Heart left ventricle (tissue), 13 donors: ENCODE results near the gene CLINT1.

Experiments
- POLR2A ChIP-seq, 2 donors: fragments of 450-650 bp; IDR thresholded peaks; one replicate each; pipeline ENCODE4 v1.6.1; 2017; ENCODE audit warnings: antibody characterized with exemption in 2 of 2, mild to moderate bottlenecking in 2 of 2, moderate library complexity in 2 of 2
- TF ChIP-seq, protein P1 (sequence below), 12 donors: fragments of 200-600 bp; sonication (generic) in 4 of 12; IDR thresholded peaks; one replicate each; pipeline versions ENCODE4 v1.5.0 to v1.8.0; 2018 to 2022; ENCODE audit warnings: antibody characterized with exemption in 12 of 12, mild to moderate bottlenecking in 5 of 12
- donor health status: ischemic (EF 13 %, LVEDD 7.1; RV severe dilation, severe dysfunction).
- donor health status: DM: no; HTN: yes; CAD: no.
- donor health status: DM: no; HTN: no; CAD: no.
- donor health status: ischemic (EF 25% LVEDD 6.9; RV normal size, moderate dysfunction).
- donor health status: ischemic (EF 25% LVEDD 5.7; RV mildly dilated, moderate dysfunction).
- donor health status: ischemic (EF 35%, LVEDD 5.7; RV mildly dilated, moderate dysfunction).
- donor health status: nonischemic (EF 11% LVEDD 7.7; RV severe dilation, severe dysfunction).
- donor health status: DM: yes; HTN: yes; CAD: no.
- donor health status: PGD.
- donor health status: ischemic (EF 29% LVEDD 5.4; RV normal size, mild dysfunction).
- donor health status: nonischemic (EF 23%, LVEDD 6.1; RV moderate dilation, normal function).

DNA sequence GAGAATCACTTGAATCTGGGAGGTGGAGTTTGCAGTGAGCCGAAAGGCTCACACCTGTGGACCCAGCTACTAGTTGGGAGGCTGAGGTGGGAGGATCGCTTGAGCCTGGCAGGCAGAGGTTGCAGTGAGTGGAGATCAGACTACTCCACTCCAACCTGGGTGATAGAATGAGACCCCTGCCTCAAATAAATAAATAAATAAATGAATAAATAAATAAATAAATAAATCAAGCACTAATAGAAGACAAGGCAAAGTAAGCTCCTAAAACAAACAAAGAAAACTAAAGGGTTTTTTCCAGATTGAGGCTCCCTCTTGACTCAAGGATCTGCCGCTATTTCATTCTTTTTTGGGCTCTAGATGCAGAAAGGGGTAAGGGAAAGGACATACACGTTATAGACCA, 34.7 kb upstream of the CLINT1 start:
- TF ChIP-seq, protein P1, sequence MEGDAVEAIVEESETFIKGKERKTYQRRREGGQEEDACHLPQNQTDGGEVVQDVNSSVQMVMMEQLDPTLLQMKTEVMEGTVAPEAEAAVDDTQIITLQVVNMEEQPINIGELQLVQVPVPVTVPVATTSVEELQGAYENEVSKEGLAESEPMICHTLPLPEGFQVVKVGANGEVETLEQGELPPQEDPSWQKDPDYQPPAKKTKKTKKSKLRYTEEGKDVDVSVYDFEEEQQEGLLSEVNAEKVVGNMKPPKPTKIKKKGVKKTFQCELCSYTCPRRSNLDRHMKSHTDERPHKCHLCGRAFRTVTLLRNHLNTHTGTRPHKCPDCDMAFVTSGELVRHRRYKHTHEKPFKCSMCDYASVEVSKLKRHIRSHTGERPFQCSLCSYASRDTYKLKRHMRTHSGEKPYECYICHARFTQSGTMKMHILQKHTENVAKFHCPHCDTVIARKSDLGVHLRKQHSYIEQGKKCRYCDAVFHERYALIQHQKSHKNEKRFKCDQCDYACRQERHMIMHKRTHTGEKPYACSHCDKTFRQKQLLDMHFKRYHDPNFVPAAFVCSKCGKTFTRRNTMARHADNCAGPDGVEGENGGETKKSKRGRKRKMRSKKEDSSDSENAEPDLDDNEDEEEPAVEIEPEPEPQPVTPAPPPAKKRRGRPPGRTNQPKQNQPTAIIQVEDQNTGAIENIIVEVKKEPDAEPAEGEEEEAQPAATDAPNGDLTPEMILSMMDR (IDR thresholded peaks at IDR 0.05) = no peak
- TF ChIP-seq POLR2A (IDR thresholded peaks at IDR 0.05) = no peak
